DND-41 (cell line): ENCODE results near the gene MARCHF6.

Experiments
- ATAC-seq: fragments of 200-7000 bp; cut with Tn5 transposase; 3 replicates; pipeline ENCODE4 v1.9.1; 2021; ENCODE audit warnings: low read depth; ENCODE audit not compliant: insufficient read depth
- DNase-seq: peaks from one replicate; pipeline ENCODE4 v3.0.0-alpha.2; 2020
- H2AFZ ChIP-seq: 2 replicates; pipeline ENCODE4 v1.6.0; 2012; ENCODE audit warnings: low read depth, low read length
- H3K27ac ChIP-seq: 2 replicates; pipeline ENCODE4 v1.5.1; 2012; ENCODE audit warnings: low read length, inconsistent platforms
- H3K27me3 ChIP-seq: fragments of 200-600 bp; sonication (generic); 2 replicates; pipeline ENCODE4 v1.6.0; 2012; ENCODE audit warnings: low read length, mild to moderate bottlenecking, inconsistent platforms; ENCODE audit not compliant: insufficient read depth, poor library complexity
- H3K36me3 ChIP-seq: 2 replicates; pipeline ENCODE4 v1.5.1; 2012; ENCODE audit warnings: low read length, inconsistent platforms; ENCODE audit not compliant: insufficient read depth
- H3K4me1 ChIP-seq: 2 replicates; pipeline ENCODE4 v1.5.1; 2012; ENCODE audit warnings: mild to moderate bottlenecking, low read length; ENCODE audit not compliant: insufficient read depth
- H3K4me2 ChIP-seq: 2 replicates; pipeline ENCODE4 v1.6.0; 2012; ENCODE audit warnings: mild to moderate bottlenecking, moderate library complexity, low read length, inconsistent platforms; ENCODE audit not compliant: insufficient read depth
- H3K4me3 ChIP-seq, 2 experiments: fragments of 200-600 bp in 1 of 2; shearing (Covaris generic) in 1 of 2; 2 replicates each; pipeline ENCODE4 v1.5.1; 2012 to 2016; ENCODE audit warnings: inconsistent platforms in 2 of 2, low read length in 2 of 2, mild to moderate bottlenecking in 2 of 2, low read depth in 1 of 2, moderate library complexity in 1 of 2
- H3K79me2 ChIP-seq: 2 replicates; pipeline ENCODE4 v1.6.0; 2012; ENCODE audit warnings: low read length, inconsistent platforms; ENCODE audit not compliant: insufficient read depth
- H3K9ac ChIP-seq: 2 replicates; pipeline ENCODE4 v1.6.0; 2012; ENCODE audit warnings: low read depth, mild to moderate bottlenecking, inconsistent platforms, low read length, moderate library complexity
- H3K9me3 ChIP-seq: 2 replicates; pipeline ENCODE4 v1.5.1; 2012; ENCODE audit warnings: low read length, moderate library complexity, mild to moderate bottlenecking, inconsistent platforms; ENCODE audit not compliant: insufficient read depth, severe bottlenecking
- H4K20me1 ChIP-seq: 2 replicates; pipeline ENCODE4 v1.6.0; 2012; ENCODE audit warnings: low read length; ENCODE audit not compliant: insufficient read depth
- EZH2 ChIP-seq: IDR thresholded peaks from 3 replicates; pipeline ENCODE4 v1.6.1; 2012; ENCODE audit warnings: borderline replicate concordance, low read depth, mild to moderate bottlenecking, moderate library complexity, low read length, inconsistent platforms; ENCODE audit not compliant: severe bottlenecking
- TF ChIP-seq, protein P1 (sequence below): IDR thresholded peaks from 2 replicates; pipeline ENCODE4 v1.5.1; 2012; ENCODE audit warnings: borderline replicate concordance, low read length, moderate library complexity, mild to moderate bottlenecking; ENCODE audit not compliant: poor library complexity, severe bottlenecking; ENCODE audit errors: extremely low read depth

Gene MARCHF6

DNA sequence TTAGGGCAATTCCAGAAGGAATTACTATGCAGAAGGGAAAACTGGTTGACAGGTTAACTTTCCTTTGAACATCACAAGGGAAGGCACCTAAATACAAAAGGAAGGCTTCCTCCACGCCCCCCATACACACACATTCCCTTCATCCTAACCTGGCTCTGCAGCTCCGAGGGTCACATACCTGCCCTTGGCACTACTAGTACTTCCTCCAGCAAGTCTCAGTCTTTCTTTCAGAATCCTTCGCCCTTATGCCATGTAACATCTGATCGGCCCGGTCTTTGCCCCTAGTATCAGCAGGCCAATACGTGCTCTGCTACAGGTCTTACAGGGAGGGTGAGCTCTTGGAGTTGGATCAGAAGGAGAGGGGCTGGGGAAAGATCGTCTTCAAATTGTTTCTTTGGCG, 1.6 kb upstream of the MARCHF6 start:
- Histone ChIP-seq H3K36me3 (peaks cover 2% of the 10 kb centered on the region; the same call in 1 of the 2 replicates), H3K4me1 (peaks cover 25% of the 10 kb centered on the region), H2AFZ (no peak overlapping the region), H3K4me2 (0 out of 2 replicates have a peak overlapping the region, but pooled peaks have one; percentile 88), H3K9ac (no peak overlapping the region), H3K4me3 (no peak overlapping the region), H3K27me3 (no peaks in the 10 kb centered on the region), H4K20me1 (peaks cover 24% of the 10 kb centered on the region; the same call in 1 of the 2 replicates), H3K79me2 (peaks cover 43% of the 10 kb centered on the region), H3K27ac (no peak overlapping the region), H3K9me3 (no peaks in the 10 kb centered on the region)
- no peak for ATAC-seq
- DNase-seq: no peak
- TF ChIP-seq, protein P1, sequence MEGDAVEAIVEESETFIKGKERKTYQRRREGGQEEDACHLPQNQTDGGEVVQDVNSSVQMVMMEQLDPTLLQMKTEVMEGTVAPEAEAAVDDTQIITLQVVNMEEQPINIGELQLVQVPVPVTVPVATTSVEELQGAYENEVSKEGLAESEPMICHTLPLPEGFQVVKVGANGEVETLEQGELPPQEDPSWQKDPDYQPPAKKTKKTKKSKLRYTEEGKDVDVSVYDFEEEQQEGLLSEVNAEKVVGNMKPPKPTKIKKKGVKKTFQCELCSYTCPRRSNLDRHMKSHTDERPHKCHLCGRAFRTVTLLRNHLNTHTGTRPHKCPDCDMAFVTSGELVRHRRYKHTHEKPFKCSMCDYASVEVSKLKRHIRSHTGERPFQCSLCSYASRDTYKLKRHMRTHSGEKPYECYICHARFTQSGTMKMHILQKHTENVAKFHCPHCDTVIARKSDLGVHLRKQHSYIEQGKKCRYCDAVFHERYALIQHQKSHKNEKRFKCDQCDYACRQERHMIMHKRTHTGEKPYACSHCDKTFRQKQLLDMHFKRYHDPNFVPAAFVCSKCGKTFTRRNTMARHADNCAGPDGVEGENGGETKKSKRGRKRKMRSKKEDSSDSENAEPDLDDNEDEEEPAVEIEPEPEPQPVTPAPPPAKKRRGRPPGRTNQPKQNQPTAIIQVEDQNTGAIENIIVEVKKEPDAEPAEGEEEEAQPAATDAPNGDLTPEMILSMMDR: no peak
- no peak for TF ChIP-seq EZH2

GRCh38 chr5:10352430-10353240, 860 bp upstream of the MARCHF6 start:
- Histone ChIP-seq H3K9ac (peak overlapping the region; percentile 85), H3K4me1 (peaks cover 30% of the 10 kb centered on the region), H3K79me2 (peaks cover 51% of the 10 kb centered on the region), H3K27ac (peak overlapping the region; percentile 91), H3K4me3 (peak overlapping the region; percentile 77), H3K4me2 (peak overlapping the region; percentile 88), H3K27me3 (no peaks in the 10 kb centered on the region), H2AFZ (peak overlapping the region; percentile 92), H3K9me3 (no peaks in the 10 kb centered on the region), H4K20me1 (peaks cover 31% of the 10 kb centered on the region; the same call in 1 of the 2 replicates), H3K36me3 (peaks cover 2% of the 10 kb centered on the region; the same call in 1 of the 2 replicates)
- peak; percentile 37 for DNase-seq
- no peak for TF ChIP-seq EZH2
- TF ChIP-seq, protein P1: no peak
- ATAC-seq: peak; percentile 46

GRCh38 chr5:10354048-10354872, 765 bp downstream of the MARCHF6 start:
- peaks cover 67% of the 10 kb centered on the region for H3K79me2 ChIP-seq

More at GRCh38 chr5:10354048-10354872, 765 bp downstream of the MARCHF6 start:
- peak overlapping the region; percentile 85 for H3K9ac ChIP-seq
- TF ChIP-seq, protein P1: no peak
- no peak for TF ChIP-seq EZH2
- ATAC-seq: peak; percentile 18
- DNase-seq: peak; percentile 54
- no peaks in the 10 kb centered on the region for H3K27me3 ChIP-seq
- H4K20me1 ChIP-seq: peaks cover 44% of the 10 kb centered on the region
- peaks cover 39% of the 10 kb centered on the region for H3K4me1 ChIP-seq
- peaks cover 6% of the 10 kb centered on the region; the same call in 1 of the 2 replicates for H3K36me3 ChIP-seq
- peak overlapping the region; percentile 90 for H2AFZ ChIP-seq
- H3K27ac ChIP-seq: peak overlapping the region; percentile 91
- H3K9me3 ChIP-seq: no peaks in the 10 kb centered on the region
- H3K4me3 ChIP-seq: peak overlapping the region; percentile 77
- peak overlapping the region; percentile 88 for H3K4me2 ChIP-seq
